Activated CD4-positive, alpha-beta memory T cell treated with anti-CD3 and anti-CD28 coated beads for 36 hours (primary cell): ENCODE results near the gene PNPLA2. TPM values are rescaled to one million over a fixed set of nuclear protein-coding genes. Genes with fewer than 3 reads are reported as not detected.

Experiments
- CTCF ChIA-PET: fragments of 350-600 bp; sonication (Branson Sonifier 250); formaldehyde crosslinking; loops from one replicate; lab custom pipeline; 2021; ENCODE audit warnings: antibody characterized with exemption, inconsistent platforms; lab: Charles Lee
- POLR2A ChIA-PET: fragments of 350-600 bp; sonication (Branson Sonifier 250); formaldehyde crosslinking; loops from one replicate; lab custom pipeline; 2021; ENCODE audit warnings: antibody characterized with exemption; lab: Charles Lee
- DNase-seq: peaks from one replicate; pipeline ENCODE4 v3.0.0-alpha.2; 2020
- H3K27ac Mint-ChIP-seq: one replicate; pipeline ENCODE4 v1.8.0; 2021; ENCODE audit warnings: mixed read lengths
- H3K27me3 Mint-ChIP-seq: one replicate; pipeline ENCODE4 v1.8.0; 2021; ENCODE audit warnings: mixed read lengths
- H3K36me3 Mint-ChIP-seq: one replicate; pipeline ENCODE4 v1.8.0; 2021; ENCODE audit warnings: mixed read lengths
- H3K4me1 Mint-ChIP-seq: one replicate; pipeline ENCODE4 v1.8.0; 2021; ENCODE audit warnings: low read depth, mixed read lengths
- H3K4me3 Mint-ChIP-seq: one replicate; pipeline ENCODE4 v1.8.0; 2021; ENCODE audit warnings: mild to moderate bottlenecking, mixed read lengths
- H3K9me3 Mint-ChIP-seq: one replicate; pipeline ENCODE4 v1.8.0; 2021; ENCODE audit warnings: mixed read lengths
- intact Hi-C: fragments of 100-400 bp; cut with micrococcal nuclease; formaldehyde crosslinking; loops from one replicate; pipeline ENCODE4 v1.15.1; 2023
- total RNA-seq, 2 experiments: library from RNA; stranded (reverse); gene quantifications; one replicate each; pipeline ENCODE4 v1.2.3, GENCODE V29; 2021

Gene PNPLA2
- total RNA-seq, 2 experiments from 2014 or later: 33.2 to 35.0 TPM

DNA sequence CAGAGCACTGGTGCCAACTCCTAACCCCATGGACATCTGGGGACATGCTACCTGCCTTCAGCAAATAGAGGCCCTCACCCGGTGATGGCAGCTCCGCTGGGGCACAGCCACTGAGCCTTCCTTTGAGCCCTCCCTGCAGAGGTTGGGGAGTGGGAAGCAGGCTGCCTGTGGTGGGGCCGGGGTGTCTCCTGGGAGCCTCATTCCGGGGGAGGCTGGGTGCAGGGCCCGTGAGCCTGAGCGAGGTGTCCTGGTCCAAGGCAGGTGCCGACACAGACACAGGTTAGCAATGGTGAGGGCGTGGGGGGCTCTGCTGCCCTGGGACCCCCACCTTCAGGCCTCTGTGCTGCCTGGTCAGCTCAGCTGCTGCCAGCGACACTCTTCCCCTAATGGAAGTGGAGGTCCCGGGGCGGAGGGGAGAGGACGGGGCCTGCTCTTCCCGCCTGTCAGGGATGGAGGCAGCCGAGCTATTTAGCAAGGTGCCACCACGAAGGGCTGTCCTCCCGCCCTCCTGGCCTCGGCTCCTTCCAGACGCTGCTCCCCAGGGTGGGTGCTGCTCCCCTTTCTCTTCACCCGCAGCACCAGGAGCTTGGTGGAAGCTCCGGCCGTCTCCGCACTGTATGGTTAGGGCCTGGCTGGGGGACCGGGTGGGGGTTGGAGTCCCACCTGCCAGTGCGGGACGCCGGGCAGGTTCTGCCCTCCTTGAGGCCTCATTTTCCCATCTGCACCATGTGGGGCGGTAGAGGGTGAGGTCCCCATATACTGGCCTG, 35.2 kb downstream of the PNPLA2 start:
- intact Hi-C loops: no loop called here

DNA sequence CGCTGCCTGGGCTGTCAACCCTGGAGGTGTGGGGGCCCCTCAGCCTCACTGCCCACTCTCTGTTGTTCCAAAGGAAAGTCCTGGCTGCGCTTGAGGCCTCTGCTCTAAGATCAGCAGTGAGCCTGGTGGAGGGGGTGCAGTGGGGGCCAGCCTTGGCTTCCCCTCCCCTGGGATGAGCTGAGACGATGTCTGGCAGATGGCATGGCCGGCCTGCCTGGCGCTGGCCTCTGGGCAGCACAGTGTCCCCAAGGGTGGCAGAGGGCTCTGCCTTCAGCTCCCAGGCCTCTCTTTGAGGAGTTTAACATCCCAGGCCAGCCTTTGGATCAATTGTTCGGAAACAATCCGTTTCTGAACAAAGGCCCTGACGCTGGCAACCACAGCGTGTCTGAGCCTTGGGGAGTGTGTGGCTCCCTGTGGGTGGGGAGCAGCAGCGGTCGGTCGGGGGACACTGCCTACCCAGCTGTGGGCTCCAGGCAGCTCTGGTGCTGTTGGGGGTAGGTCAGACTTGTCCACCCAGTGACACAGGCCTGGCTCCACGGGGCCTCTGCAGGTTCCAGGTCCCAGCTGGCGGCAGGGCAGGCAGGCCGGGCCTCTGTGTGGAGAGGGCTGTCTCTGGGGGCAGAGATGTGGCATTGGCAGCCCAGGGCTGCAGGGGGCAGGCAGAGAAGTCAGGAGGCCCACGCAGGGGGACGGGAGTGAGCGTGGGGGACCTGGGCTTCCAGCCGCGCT, 36.1 kb downstream of the PNPLA2 start:
- Mint-ChIP-seq H3K4me3 (no peak overlapping the region), H3K36me3 (no peaks in the 10 kb centered on the region), H3K27ac (no peak overlapping the region), H3K9me3 (no peaks in the 10 kb centered on the region), H3K27me3 (peaks cover 2% of the 10 kb centered on the region), H3K4me1 (no peaks in the 10 kb centered on the region)
- no peak for DNase-seq
- intact Hi-C loops: no loop called here
- POLR2A ChIA-PET: no interaction called here
- CTCF ChIA-PET: interaction anchor here (0.7 to 1.4 kb wide), 2 partner anchors 11 to 91 kb away, joined by 3 read pairs; no protein-coding TSS in a partner anchor

More for the DNA sequence above, 35.2 kb downstream of the PNPLA2 start:
- H3K27ac Mint-ChIP-seq: no peak overlapping the region
- H3K27me3 Mint-ChIP-seq: peaks cover 2% of the 10 kb centered on the region
- POLR2A ChIA-PET: no interaction called here
- no peak overlapping the region for H3K4me3 Mint-ChIP-seq
- no peaks in the 10 kb centered on the region for H3K9me3 Mint-ChIP-seq
- H3K4me1 Mint-ChIP-seq: no peaks in the 10 kb centered on the region
- CTCF ChIA-PET: interaction anchor here (1.4 kb wide), 1 partner anchor 11 kb away, joined by 3 read pairs; no protein-coding TSS in a partner anchor
- H3K36me3 Mint-ChIP-seq: no peaks in the 10 kb centered on the region
- DNase-seq: no peak

DNA sequence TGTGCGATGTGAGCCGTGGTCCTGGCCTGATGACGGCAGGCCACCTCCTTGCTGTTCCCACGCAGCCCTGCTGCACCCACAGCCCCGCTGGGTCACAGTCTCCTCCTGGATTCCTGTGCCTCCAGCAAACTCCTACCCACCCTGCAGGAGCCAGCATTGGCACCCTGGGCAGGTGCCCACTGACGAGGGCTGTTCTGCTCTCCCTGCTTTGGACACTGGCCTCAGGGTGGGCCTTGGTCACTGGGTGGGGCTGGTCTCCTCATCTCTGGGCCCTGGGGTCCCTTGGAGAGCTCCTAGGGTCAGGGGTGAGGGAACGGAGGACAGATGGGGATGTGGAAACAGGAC, 36.6 kb downstream of the PNPLA2 start:
- H3K27ac Mint-ChIP-seq: no peak overlapping the region

DNA sequence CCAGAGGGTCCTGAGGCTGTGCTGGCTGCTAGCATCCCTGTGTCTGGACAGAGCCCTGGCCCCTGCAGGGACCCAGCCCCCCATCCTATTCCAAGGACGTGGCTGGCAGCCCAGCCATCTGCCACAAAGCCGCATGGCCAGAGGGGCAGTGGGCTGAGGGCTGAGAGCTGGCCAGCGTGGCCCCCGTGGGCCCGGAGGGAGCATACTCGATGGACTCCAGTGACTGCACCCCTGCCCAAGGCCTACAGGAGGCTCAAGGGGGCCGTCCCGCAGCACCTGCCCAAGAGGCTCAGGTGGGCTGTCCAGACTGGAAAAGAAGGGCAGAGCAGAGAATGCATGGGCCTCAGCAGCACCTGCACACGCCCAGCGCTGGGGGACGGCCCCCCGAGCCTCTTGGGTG, 37.1 kb downstream of the PNPLA2 start:
- Mint-ChIP-seq H3K9me3 (no peaks in the 10 kb centered on the region), H3K4me1 (no peaks in the 10 kb centered on the region), H3K27ac (no peak overlapping the region), H3K36me3 (no peaks in the 10 kb centered on the region), H3K4me3 (no peak overlapping the region), H3K27me3 (peaks cover 2% of the 10 kb centered on the region)
- DNase-seq: no peak
- POLR2A ChIA-PET: no interaction called here
- intact Hi-C loops: no loop called here
- CTCF ChIA-PET: interaction anchor here (0.7 kb wide), 1 partner anchor 90 kb away, joined by 3 read pairs; no protein-coding TSS in a partner anchor

More for the DNA sequence above, 36.6 kb downstream of the PNPLA2 start:
- ChIA-PET CTCF (interaction anchor here (0.7 to 1.4 kb wide), 2 partner anchors 12 to 91 kb away, joined by 3 read pairs; no protein-coding TSS in a partner anchor), POLR2A (no interaction called here)
- Mint-ChIP-seq H3K4me1 (no peaks in the 10 kb centered on the region), H3K9me3 (no peaks in the 10 kb centered on the region), H3K27me3 (peaks cover 2% of the 10 kb centered on the region), H3K4me3 (no peak overlapping the region), H3K36me3 (no peaks in the 10 kb centered on the region)
- intact Hi-C loops: no loop called here
- no peak for DNase-seq

DNA sequence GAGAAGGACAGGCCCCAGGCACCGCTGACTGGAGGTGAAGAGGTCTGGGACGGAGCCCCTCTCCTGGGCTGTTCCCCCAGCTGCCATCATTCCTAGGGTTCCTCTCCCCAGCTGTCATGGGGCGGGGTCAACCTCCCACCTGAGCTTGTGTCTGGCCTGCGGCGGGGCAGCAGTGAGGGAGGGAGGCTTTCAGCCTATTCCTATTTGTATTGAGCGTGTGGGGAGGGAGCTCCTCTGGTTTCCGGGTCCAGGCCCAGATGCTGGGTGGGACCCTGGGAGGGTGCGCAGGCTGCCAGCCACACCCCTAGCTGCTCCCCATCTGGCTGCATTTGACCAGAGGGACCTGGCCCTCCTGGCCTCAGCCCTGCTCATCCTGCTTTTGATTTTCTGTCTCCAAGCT, 37.7 kb downstream of the PNPLA2 start:
- H3K4me1 Mint-ChIP-seq: no peaks in the 10 kb centered on the region
- peaks cover 2% of the 10 kb centered on the region for H3K27me3 Mint-ChIP-seq
- no peak overlapping the region for H3K27ac Mint-ChIP-seq
- ChIA-PET CTCF (no interaction called here), POLR2A (no interaction called here)
- no peak overlapping the region for H3K4me3 Mint-ChIP-seq
- no peak for DNase-seq
- H3K9me3 Mint-ChIP-seq: no peaks in the 10 kb centered on the region
- intact Hi-C loops: no loop called here
- no peaks in the 10 kb centered on the region for H3K36me3 Mint-ChIP-seq

DNA sequence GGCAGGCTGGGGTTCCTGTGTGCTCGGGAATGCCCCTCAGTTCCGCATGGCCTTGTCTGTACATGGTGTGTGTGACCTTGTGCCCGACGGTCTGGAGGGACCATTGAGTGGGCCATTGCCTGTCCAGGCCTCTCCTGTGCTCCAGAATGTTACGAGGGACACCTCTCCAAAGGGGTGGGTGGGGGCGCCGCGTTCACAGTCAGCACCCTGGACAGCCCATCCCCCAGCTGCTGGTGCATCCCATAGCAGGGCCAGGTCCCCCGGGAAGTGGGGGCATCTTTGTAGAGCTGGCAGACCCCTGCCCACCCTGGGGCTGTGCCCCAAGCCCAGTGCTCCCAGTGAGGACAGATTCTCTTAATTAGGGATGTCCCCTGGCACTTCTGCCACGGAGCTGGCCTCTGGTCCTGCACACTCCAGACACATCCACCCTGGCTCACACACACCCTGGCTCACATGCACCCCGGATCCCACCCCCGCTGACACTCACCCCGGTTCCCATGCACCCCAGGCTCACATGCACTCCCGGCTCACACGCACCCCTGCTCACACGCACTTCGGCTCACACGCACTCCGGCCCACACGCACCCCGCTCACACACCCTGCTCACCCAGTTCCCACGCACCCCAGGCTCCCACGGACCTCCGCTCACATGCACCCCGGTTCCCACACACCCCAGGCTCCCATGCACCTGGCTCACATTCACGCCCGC, 39.5 kb downstream of the PNPLA2 start:
- intact Hi-C loops: no loop called here
- H3K4me1 Mint-ChIP-seq: no peaks in the 10 kb centered on the region
- CTCF ChIA-PET: interaction anchor here (0.9 kb wide), 1 partner anchor 10 kb away, joined by 3 read pairs; no protein-coding TSS in a partner anchor
- no peak for DNase-seq
- peaks cover 2% of the 10 kb centered on the region for H3K27me3 Mint-ChIP-seq
- no peak overlapping the region for H3K27ac Mint-ChIP-seq
- no peaks in the 10 kb centered on the region for H3K36me3 Mint-ChIP-seq
- POLR2A ChIA-PET: no interaction called here
- no peaks in the 10 kb centered on the region for H3K9me3 Mint-ChIP-seq
- H3K4me3 Mint-ChIP-seq: no peak overlapping the region

DNA sequence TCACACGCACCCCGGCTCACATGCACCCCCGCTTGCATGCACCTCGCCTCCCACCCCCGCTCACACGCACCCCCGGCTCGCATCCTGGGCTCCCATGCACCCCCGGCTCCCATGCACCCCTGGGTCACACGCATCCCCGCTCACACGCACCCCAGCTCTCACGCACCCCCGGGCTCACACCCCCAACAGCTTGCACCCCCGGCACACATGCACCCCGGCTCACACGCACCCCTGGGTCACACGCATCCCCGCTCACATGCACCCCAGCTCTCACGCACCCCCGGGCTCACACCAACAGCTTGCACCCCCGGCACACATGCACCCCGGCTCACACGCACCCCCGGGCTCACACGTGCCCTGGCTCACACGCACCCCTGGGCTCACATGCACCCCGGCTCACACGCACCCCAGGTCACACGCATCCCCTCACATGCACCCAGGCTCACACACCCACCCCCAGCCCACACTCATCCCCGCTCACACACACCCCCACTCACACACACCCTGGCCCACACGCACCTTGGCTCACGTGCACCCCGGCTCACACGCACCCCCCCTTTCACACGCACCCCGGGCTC, 40.1 kb downstream of the PNPLA2 start:
- CTCF ChIA-PET: interaction anchor here (0.9 kb wide), 1 partner anchor 11 kb away, joined by 3 read pairs; no protein-coding TSS in a partner anchor
- no peak overlapping the region for H3K4me3 Mint-ChIP-seq
- POLR2A ChIA-PET: no interaction called here
- no peaks in the 10 kb centered on the region for H3K4me1 Mint-ChIP-seq
- no peak for DNase-seq
- no peaks in the 10 kb centered on the region for H3K9me3 Mint-ChIP-seq
- intact Hi-C loops: no loop called here
- no peaks in the 10 kb centered on the region for H3K36me3 Mint-ChIP-seq
- H3K27ac Mint-ChIP-seq: no peak overlapping the region
- peaks cover 2% of the 10 kb centered on the region for H3K27me3 Mint-ChIP-seq

DNA sequence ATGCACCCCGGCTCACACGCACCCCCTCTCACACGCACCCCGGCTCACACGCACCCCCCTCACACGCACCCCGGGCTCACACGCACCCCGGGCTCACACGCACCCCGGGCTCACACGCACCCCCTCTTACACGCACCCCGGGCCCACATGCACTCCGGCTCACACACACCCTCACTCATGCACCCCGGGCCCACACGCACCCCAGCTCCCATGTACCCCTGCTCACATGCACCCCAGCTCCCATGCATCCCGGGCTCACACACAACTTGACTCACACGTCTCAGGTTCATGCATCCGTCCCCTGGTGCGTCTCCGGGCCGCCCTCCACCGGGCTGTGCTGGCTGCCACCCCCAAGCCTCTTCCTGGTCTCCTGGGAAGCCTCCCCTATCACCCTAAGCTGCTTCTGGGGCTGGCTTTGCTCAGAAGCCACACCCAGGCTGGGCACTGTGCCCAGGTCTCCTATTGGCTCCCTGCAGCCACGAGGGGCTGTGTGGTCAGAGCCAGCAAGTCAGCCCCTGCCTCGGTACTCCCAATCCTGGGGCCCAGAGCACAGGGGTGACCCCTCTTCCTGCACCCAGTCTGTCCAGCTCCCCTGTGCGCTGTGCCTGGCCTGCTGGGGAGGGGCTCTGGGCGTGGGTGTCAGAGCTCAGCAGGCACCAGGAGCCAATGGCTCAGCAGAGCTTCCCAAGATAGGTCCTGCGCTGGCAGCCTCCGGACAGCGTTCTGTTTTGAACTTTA, 40.8 kb downstream of the PNPLA2 start:
- Mint-ChIP-seq H3K9me3 (no peaks in the 10 kb centered on the region), H3K27me3 (peaks cover 2% of the 10 kb centered on the region), H3K27ac (no peak overlapping the region), H3K4me3 (no peak overlapping the region), H3K4me1 (no peaks in the 10 kb centered on the region), H3K36me3 (no peaks in the 10 kb centered on the region)
- POLR2A ChIA-PET: no interaction called here
- intact Hi-C loops: no loop called here
- DNase-seq: no peak
- CTCF ChIA-PET: no interaction called here

DNA sequence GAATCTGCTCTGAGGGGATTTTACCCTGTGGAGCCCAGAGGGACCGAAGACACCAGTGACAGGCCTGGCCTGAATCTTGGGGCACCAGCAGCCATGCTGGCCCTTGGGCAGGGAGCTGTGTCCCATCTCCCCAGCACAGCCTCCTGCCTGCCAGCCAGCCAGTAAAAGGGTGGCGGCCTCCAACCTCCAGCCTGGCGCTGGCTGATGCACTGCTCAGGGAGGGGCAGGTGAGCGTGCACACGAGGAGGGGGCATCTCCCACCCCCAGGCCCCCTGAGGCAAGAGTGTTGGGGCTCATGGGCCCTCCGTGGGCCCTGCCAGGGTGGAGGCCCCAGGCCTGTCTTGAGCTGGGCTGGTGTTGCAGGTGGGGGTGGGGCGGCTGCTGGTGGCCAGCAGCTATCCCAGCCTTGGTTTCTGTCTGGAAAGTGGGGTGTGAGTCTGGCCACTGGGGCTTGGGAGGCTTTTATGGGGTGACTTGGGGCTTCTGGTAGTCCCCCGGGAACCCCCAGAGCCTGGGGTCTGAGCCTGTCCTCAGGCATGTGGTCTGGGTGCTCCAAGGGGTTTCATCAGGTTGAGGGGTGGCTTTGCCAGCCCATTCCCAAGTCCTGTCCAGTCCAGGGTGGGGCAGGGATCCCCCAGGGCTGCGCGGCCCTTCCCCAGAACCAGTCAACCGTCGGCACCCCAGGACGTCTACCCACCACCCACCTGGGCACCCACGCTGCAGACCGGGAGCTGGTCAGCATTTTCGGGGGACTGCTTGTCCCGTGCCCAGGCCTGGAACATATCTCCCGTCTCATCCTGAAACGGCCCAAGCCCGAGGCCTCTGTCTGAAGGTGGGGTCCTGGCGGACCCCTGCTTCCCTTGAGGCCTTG, 41.8 kb downstream of the PNPLA2 start:
- DNase-seq: no peak
- intact Hi-C loops: no loop called here
- no peaks in the 10 kb centered on the region for H3K4me1 Mint-ChIP-seq
- POLR2A ChIA-PET: no interaction called here
- peaks cover 2% of the 10 kb centered on the region for H3K27me3 Mint-ChIP-seq
- no peaks in the 10 kb centered on the region for H3K9me3 Mint-ChIP-seq
- H3K4me3 Mint-ChIP-seq: no peak overlapping the region
- CTCF ChIA-PET: interaction anchor here (0.6 kb wide), 1 partner anchor 52 kb away, joined by 4 read pairs; no protein-coding TSS in a partner anchor
- H3K27ac Mint-ChIP-seq: no peak overlapping the region
- no peaks in the 10 kb centered on the region for H3K36me3 Mint-ChIP-seq

DNA sequence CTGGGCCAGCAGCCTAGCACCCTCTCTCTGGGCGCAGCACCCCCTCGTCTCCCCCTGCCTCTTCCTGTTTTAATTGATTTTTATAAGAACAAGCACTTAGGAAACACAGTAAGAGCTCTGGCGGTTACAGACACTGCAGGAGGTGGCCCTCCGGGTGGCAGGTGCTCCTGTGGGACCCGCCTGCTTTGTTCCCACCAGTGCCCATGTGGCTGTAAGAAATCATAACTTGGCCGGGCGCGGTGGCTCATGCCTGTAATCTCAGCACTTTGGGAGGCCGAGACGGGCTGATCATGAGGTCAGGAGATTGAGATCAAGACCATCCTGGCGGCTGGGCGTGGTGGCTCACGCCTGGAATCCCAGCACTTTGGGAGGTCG, 42.4 kb downstream of the PNPLA2 start:
- H3K4me1 Mint-ChIP-seq: no peaks in the 10 kb centered on the region
- no peaks in the 10 kb centered on the region for H3K36me3 Mint-ChIP-seq
- intact Hi-C loops: no loop called here
- no peak for DNase-seq
- no peaks in the 10 kb centered on the region for H3K9me3 Mint-ChIP-seq
- H3K27ac Mint-ChIP-seq: no peak overlapping the region
- peaks cover 2% of the 10 kb centered on the region for H3K27me3 Mint-ChIP-seq
- H3K4me3 Mint-ChIP-seq: no peak overlapping the region
- CTCF ChIA-PET: interaction anchor here (0.6 kb wide), 1 partner anchor 50 kb away, joined by 3 read pairs; no protein-coding TSS in a partner anchor
- POLR2A ChIA-PET: no interaction called here
